Neural progenitor cell (in vitro differentiated cells): ENCODE measurements around the gene GGN. TPM values are rescaled to one million over a fixed set of nuclear protein-coding genes. Genes with fewer than 3 reads are reported as not detected.

Experiments
- DNase-seq: peaks from one replicate; pipeline ENCODE4 v3.0.0-alpha.2; 2016; ENCODE audit warnings: low spot score
- H2AFZ ChIP-seq: fragments of 200-600 bp; sonication (generic); replicated peaks from 2 replicates; pipeline ENCODE4 v1.6.1; 2016; ENCODE audit warnings: antibody characterized with exemption
- H3F3A ChIP-seq: fragments of 200-600 bp; sonication (generic); 2 replicates; pipeline ENCODE4 v1.6.1; 2016; ENCODE audit warnings: antibody characterized with exemption, low read depth
- H3K27ac ChIP-seq: fragments of 200-600 bp; sonication (generic); 2 replicates; pipeline ENCODE4 v1.5.1; 2016; ENCODE audit warnings: mild to moderate bottlenecking
- H3K27me3 ChIP-seq: fragments of 200-600 bp; sonication (generic); 2 replicates; pipeline ENCODE4 v1.6.1; 2016; ENCODE audit warnings: mild to moderate bottlenecking, moderate library complexity
- H3K36me3 ChIP-seq: fragments of 200-600 bp; sonication (generic); 2 replicates; pipeline ENCODE4 v1.5.1; 2016
- H3K4me1 ChIP-seq: fragments of 200-600 bp; sonication (generic); 2 replicates; pipeline ENCODE4 v1.6.1; 2016; ENCODE audit warnings: mixed run types
- H3K4me2 ChIP-seq: fragments of 200-600 bp; sonication (generic); 2 replicates; pipeline ENCODE4 v1.6.1; 2016
- H3K4me3 ChIP-seq: fragments of 200-600 bp; sonication (generic); 2 replicates; pipeline ENCODE4 v1.5.1; 2016
- H3K79me2 ChIP-seq: fragments of 200-600 bp; sonication (generic); 2 replicates; pipeline ENCODE4 v1.6.1; 2016; ENCODE audit warnings: low read depth
- H3K9ac ChIP-seq: fragments of 200-600 bp; sonication (generic); 2 replicates; pipeline ENCODE4 v1.6.1; 2016
- H3K9me3 ChIP-seq: fragments of 200-600 bp; sonication (generic); 2 replicates; pipeline ENCODE4 v1.5.1; 2016; ENCODE audit warnings: low read depth
- H4K20me1 ChIP-seq: fragments of 200-600 bp; sonication (generic); 2 replicates; pipeline ENCODE4 v1.6.1; 2016; ENCODE audit warnings: low read depth
- H3K27ac Mint-ChIP-seq: 3 replicates; pipeline ENCODE4 v1.8.0; 2021; ENCODE audit warnings: mixed read lengths
- H3K27me3 Mint-ChIP-seq: 2 replicates; pipeline ENCODE4 v1.8.0; 2022; ENCODE audit warnings: low read depth, mild to moderate bottlenecking, inconsistent platforms, moderate library complexity, mixed read lengths; ENCODE audit not compliant: insufficient read depth
- H3K36me3 Mint-ChIP-seq: 3 replicates; pipeline ENCODE4 v1.8.0; 2021; ENCODE audit warnings: mixed read lengths
- H3K4me1 Mint-ChIP-seq: 3 replicates; pipeline ENCODE4 v1.8.0; 2021; ENCODE audit warnings: mixed read lengths
- H3K4me3 Mint-ChIP-seq: 3 replicates; pipeline ENCODE4 v1.8.0; 2021; ENCODE audit warnings: mild to moderate bottlenecking, moderate library complexity, mixed read lengths
- H3K9me3 Mint-ChIP-seq: 3 replicates; pipeline ENCODE4 v1.8.0; 2020; ENCODE audit warnings: mixed read lengths
- EZH2 ChIP-seq: fragments of 200-600 bp; sonication (generic); IDR thresholded peaks from 2 replicates; pipeline ENCODE4 v1.6.1; 2017; ENCODE audit warnings: antibody characterized with exemption, mild to moderate bottlenecking, moderate library complexity
- EZH2phosphoT487 ChIP-seq: fragments of 200-600 bp; sonication (generic); IDR thresholded peaks from 2 replicates; pipeline ENCODE4 v1.6.1; 2017; ENCODE audit warnings: antibody characterized with exemption
- total RNA-seq: library from RNA; depleted of rRNA; stranded (reverse); fragments of >200 nt; gene quantifications from 2 replicates; pipeline ENCODE4 v1.2.3, GENCODE V29; 2015; ENCODE audit warnings: low replicate concordance
- TF ChIP-seq, protein P1 (sequence below): fragments of 200-600 bp; sonication (generic); IDR thresholded peaks from 2 replicates; pipeline ENCODE4 v1.5.1; 2017; ENCODE audit warnings: antibody characterized with exemption, mild to moderate bottlenecking

GGN gene
- total RNA-seq, 1 donor from 2014 or later, result not detected

DNA sequence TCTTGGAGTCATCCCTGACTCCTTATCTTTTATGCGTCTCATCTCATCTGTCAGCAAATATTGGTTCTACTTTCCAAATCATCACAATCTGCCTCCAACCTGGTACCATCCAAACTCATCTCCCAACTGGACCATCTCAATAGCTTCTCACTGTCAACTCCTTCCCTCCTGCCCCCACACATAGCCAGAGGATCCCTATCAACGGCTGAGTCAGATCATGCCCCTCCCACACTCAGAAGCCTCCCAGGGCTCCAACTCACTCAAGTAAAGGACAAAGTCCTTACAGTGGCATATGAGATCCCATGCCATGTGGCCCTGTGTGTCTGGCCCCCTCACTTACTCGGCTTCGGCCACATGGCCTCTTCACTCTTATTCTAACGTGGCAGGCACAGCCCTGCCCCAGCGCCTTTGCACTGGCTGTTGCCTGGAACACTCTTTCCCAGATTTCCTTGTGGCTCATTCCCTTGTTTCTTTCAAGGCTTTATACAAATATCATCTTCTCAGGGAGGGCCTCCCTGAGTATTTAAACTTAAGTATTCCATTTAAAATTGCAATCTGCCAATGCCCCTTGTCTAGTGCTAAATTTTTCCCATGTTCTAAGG is 5.0 kb upstream of the GGN start:
- H3K4me2 ChIP-seq, result no peak overlapping the region
- TF ChIP-seq EZH2 (no peak), EZH2phosphoT487 (no peak)
- TF ChIP-seq, protein P1, sequence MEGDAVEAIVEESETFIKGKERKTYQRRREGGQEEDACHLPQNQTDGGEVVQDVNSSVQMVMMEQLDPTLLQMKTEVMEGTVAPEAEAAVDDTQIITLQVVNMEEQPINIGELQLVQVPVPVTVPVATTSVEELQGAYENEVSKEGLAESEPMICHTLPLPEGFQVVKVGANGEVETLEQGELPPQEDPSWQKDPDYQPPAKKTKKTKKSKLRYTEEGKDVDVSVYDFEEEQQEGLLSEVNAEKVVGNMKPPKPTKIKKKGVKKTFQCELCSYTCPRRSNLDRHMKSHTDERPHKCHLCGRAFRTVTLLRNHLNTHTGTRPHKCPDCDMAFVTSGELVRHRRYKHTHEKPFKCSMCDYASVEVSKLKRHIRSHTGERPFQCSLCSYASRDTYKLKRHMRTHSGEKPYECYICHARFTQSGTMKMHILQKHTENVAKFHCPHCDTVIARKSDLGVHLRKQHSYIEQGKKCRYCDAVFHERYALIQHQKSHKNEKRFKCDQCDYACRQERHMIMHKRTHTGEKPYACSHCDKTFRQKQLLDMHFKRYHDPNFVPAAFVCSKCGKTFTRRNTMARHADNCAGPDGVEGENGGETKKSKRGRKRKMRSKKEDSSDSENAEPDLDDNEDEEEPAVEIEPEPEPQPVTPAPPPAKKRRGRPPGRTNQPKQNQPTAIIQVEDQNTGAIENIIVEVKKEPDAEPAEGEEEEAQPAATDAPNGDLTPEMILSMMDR, result no peak

DNA sequence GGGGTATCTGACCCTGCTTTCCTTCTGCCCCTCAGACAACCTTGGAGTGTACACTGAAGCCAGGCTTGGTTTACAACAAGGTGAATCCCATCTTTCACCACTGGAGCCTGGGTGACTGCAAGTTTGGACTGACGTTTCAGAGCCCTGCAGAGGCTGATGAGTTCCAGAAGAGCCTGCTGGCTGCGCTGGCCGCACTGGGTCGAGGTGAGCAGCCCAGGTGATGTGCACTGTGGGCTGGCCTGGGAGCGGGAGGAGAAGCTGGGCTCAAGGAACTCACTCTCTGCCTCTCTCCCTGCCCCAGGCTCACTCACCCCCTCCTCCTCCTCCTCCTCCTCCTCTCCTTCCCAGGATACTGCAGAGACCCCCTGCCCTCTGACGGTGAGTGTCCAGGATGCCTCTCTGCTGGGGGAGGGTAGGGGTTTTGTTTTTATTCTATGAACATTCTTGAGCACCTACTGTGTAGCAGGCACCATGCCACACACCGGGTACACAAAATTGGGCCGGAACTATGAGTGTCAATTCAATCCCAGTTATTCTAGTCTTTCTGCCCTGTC is 4.2 kb upstream of the GGN start:
- Histone ChIP-seq H3K9ac (no peak overlapping the region), H3K4me1 (peaks cover 4% of the 10 kb centered on the region), H3K4me3 (no peak overlapping the region), H3F3A (peaks cover 23% of the 10 kb centered on the region), H3K79me2 (no peaks in the 10 kb centered on the region), H3K4me2 (no peak overlapping the region), H3K27ac (no peak overlapping the region), H4K20me1 (peaks cover 12% of the 10 kb centered on the region), H3K9me3 (no peaks in the 10 kb centered on the region), H3K36me3 (no peaks in the 10 kb centered on the region), H3K27me3 (peaks cover 22% of the 10 kb centered on the region), H2AFZ (no peak overlapping the region)
- no peak overlapping the region for H3K27ac Mint-ChIP-seq
- no peak overlapping the region for H3K4me3 Mint-ChIP-seq
- DNase-seq, result no peak
- peaks cover 23% of the 10 kb centered on the region for H3K4me1 Mint-ChIP-seq
- H3K36me3 Mint-ChIP-seq, result peaks cover 30% of the 10 kb centered on the region
- peaks cover 7% of the 10 kb centered on the region for H3K9me3 Mint-ChIP-seq
- TF ChIP-seq, protein P1, result no peak
- TF ChIP-seq EZH2phosphoT487 (no peak), EZH2 (no peak)
- H3K27me3 Mint-ChIP-seq, result peaks cover 7% of the 10 kb centered on the region

More for the DNA sequence above, 5.0 kb upstream of the GGN start:
- peaks cover 4% of the 10 kb centered on the region for H3K27me3 Mint-ChIP-seq
- Histone ChIP-seq H2AFZ (no peak overlapping the region), H3K27me3 (peaks cover 18% of the 10 kb centered on the region), H3K4me3 (no peak overlapping the region), H3K9ac (no peak overlapping the region), H3K27ac (no peak overlapping the region), H3K4me1 (peaks cover 4% of the 10 kb centered on the region), H3K79me2 (no peaks in the 10 kb centered on the region), H3K9me3 (no peaks in the 10 kb centered on the region), H3K36me3 (no peaks in the 10 kb centered on the region), H3F3A (peaks cover 15% of the 10 kb centered on the region), H4K20me1 (peaks cover 6% of the 10 kb centered on the region)
- H3K27ac Mint-ChIP-seq, result no peak overlapping the region
- no peak for DNase-seq
- H3K36me3 Mint-ChIP-seq, result peaks cover 30% of the 10 kb centered on the region
- H3K4me1 Mint-ChIP-seq, result peaks cover 19% of the 10 kb centered on the region
- peaks cover 7% of the 10 kb centered on the region for H3K9me3 Mint-ChIP-seq
- H3K4me3 Mint-ChIP-seq, result no peak overlapping the region

DNA sequence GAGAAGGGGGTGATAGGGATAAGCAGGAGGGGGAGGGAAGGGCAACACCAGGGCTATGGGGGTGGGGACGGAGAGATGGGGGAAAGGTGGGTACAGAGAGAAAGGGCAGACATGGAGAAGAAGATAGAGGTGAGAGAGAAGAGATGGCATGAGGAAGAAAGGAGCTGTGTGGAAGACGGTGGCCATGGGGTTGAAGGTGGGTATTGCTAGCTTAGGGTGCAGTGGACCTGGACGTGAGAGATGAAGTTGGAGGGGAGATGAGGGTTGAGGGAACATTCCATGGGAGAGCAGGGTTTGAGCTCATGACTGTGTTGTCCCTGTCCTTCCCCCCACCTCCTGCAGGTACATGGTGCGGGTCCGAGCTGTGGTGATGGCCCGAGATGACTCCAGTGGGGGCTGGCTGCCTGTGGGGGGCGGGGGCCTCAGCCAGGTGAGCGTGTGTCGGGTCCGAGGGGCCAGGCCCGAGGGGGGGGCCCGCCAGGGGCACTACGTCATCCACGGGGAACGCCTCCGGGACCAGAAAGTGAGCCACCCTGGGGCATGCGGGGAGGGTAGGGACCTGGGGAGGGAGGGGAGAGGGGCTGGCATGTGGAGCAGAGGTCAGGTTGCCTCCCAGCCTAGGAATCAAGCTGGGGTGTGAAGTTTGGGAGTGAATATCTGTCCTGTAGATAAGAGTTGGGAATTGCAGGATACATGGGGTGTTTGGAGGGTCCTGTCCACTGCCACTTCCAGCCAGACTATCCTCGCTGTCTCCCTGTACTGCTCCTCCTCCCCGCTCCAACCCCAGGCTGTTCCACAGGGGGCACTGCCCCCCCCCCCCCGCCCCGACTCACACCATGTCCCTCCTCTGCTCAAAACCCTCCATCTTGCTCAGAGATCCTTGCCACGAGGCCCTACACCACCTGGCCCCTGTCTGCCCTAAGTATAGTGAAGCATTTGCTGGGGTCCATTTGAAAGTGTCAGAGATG is 2.4 kb upstream of the GGN start:
- no peak overlapping the region for H3K27ac Mint-ChIP-seq
- peaks cover 30% of the 10 kb centered on the region for H3F3A ChIP-seq
- H3K4me1 Mint-ChIP-seq, result peaks cover 23% of the 10 kb centered on the region
- H4K20me1 ChIP-seq, result peaks cover 26% of the 10 kb centered on the region
- H3K4me3 ChIP-seq, result peak overlapping the region; percentile 75
- no peak for DNase-seq
- no peak overlapping the region for H2AFZ ChIP-seq
- H3K27ac ChIP-seq, result no peak overlapping the region
- peak overlapping the region; percentile 93 for H3K4me3 Mint-ChIP-seq
- H3K27me3 ChIP-seq, result peaks cover 39% of the 10 kb centered on the region
- no peaks in the 10 kb centered on the region for H3K36me3 ChIP-seq
- peaks cover 4% of the 10 kb centered on the region for H3K4me1 ChIP-seq
- no peaks in the 10 kb centered on the region for H3K79me2 ChIP-seq
- no peak for TF ChIP-seq EZH2
- TF ChIP-seq, protein P1, result no peak
- peaks cover 24% of the 10 kb centered on the region for H3K36me3 Mint-ChIP-seq
- no peaks in the 10 kb centered on the region for H3K9me3 ChIP-seq
- H3K9me3 Mint-ChIP-seq, result peaks cover 4% of the 10 kb centered on the region
- H3K9ac ChIP-seq, result no peak overlapping the region
- peak overlapping the region; percentile 86 for H3K4me2 ChIP-seq
- H3K27me3 Mint-ChIP-seq, result peaks cover 6% of the 10 kb centered on the region
